Heart right ventricle (tissue), 16 donors: ENCODE measurements around the gene PIAS2. TPM values are rescaled to one million over a fixed set of nuclear protein-coding genes. Genes with fewer than 3 reads are reported as not detected.
"Not testable (repeated sequence)": the region's sequence is repeated elsewhere in the genome, so short reads cannot be mapped to it uniquely, and the experiment has no call there.

Experiments
- ATAC-seq, 8 donors: fragments of 200-7000 bp; cut with Tn5 transposase; one replicate each; pipeline ENCODE4 v1.9.1; 2020; ENCODE audit warnings: mild to moderate bottlenecking in 8 of 8, moderate library complexity in 8 of 8, moderate number of reproducible peaks in 1 of 8
- DNase-seq, 2 donors: peaks; one replicate each; pipeline ENCODE4 v3.0.0-alpha.2; 2020
- H3K27ac ChIP-seq, 10 donors: fragments of 200-600 bp; sonication (generic) in 2 of 10; one replicate each; pipeline versions ENCODE4 v1.5.0 to v1.8.0; 2020 to 2022; ENCODE audit warnings: mild to moderate bottlenecking in 3 of 10
- H3K27me3 ChIP-seq, 7 donors: fragments of 200-600 bp; one replicate each; pipeline ENCODE4 v1.8.0; 2021 to 2022; ENCODE audit warnings: mild to moderate bottlenecking in 2 of 7
- H3K36me3 ChIP-seq, 9 donors: fragments of 200-600 bp; sonication (generic) in 1 of 9; one replicate each; pipeline versions ENCODE4 v1.5.0 to v1.8.0; 2020 to 2022; ENCODE audit warnings: mild to moderate bottlenecking in 2 of 9
- H3K4me1 ChIP-seq, 9 donors: fragments of 200-600 bp; sonication (generic) in 1 of 9; one replicate each; pipeline versions ENCODE4 v1.5.0 to v1.8.0; 2020 to 2022; ENCODE audit warnings: mild to moderate bottlenecking in 4 of 9
- H3K4me3 ChIP-seq, 10 donors: fragments of 200-600 bp; sonication (generic) in 2 of 10; one replicate each; pipeline versions ENCODE4 v1.5.0 to v1.8.0; 2020 to 2022; ENCODE audit warnings: mild to moderate bottlenecking in 7 of 10, moderate library complexity in 2 of 10
- H3K9me3 ChIP-seq, 11 donors: fragments of 200-600 bp in 10 of 11; sonication (generic) in 2 of 11; one replicate each; pipeline versions ENCODE4 v1.5.0 to v1.8.0; 2013 to 2022; ENCODE audit warnings: mild to moderate bottlenecking in 2 of 11, control low read depth in 1 of 11, moderate library complexity in 1 of 11
- CTCF ChIP-seq, 9 donors: fragments of 200-600 bp; sonication (generic) in 2 of 9; IDR thresholded peaks; one replicate each; pipeline versions ENCODE4 v1.5.0 to v1.8.0; 2021 to 2022; ENCODE audit warnings: antibody characterized with exemption in 9 of 9, mild to moderate bottlenecking in 5 of 9, moderate library complexity in 1 of 9
- WGBS, 2 donors: extraction: QIAGEN DNeasy Blood & Tissue Kit; methylation state at CpG; one replicate each; pipeline ENCODE4 v1.1.7; 2013; ENCODE audit warnings: inconsistent platforms in 1 of 2; 5-methylcytosine and 5-hydroxymethylcytosine counted together
- intact Hi-C, 10 donors: fragments of 100-400 bp; cut with DNase I; formaldehyde crosslinking; loops; one replicate each; pipeline versions ENCODE4 v1.11.1 to v1.14.2; 2022
- polyA plus RNA-seq, 2 donors: library from polyadenylated mRNA; stranded (reverse); fragments of 200-250 nt; gene quantifications; one replicate each; pipeline ENCODE4 v1.2.3, GENCODE V29; 2013
- total RNA-seq, 10 donors: library from RNA; stranded (reverse); fragmentation: NEBNext Ultra II Directional in 3 of 10; extraction: Animal tissue kit (Norgen Biotek cat#: 25700) in 3 of 10; gene quantifications; one replicate each; pipeline versions ENCODE4 v1.2.1 to v1.2.4, GENCODE V29; 2021 to 2023
- donor health status: Arrhythmogenic right ventricular cardiomyopathy.
- donor health status: ischemic (EF 13 %, LVEDD 7.1; RV severe dilation, severe dysfunction).
- donor health status: healthy with polysubstance abuse.
- donor health status: DM: no; HTN: yes; CAD: no.
- donor health status: DM: no; HTN: no; CAD: no.
- donor health status: ischemic (EF 25% LVEDD 6.9; RV normal size, moderate dysfunction).
- donor health status: ischemic (EF 25% LVEDD 5.7; RV mildly dilated, moderate dysfunction).
- donor health status: healthy.
- donor health status: DM: yes; HTN: yes; CAD: no.
- donor health status: Ischemic cardiomyopathy.
- donor health status: ischemic (EF 35%, LVEDD 5.7; RV mildly dilated, moderate dysfunction).
- donor health status: nonischemic (EF 11% LVEDD 7.7; RV severe dilation, severe dysfunction).
- donor health status: DM: yes; HTN: yes; CAD: no.
- donor health status: PGD.
- donor health status: ischemic (EF 29% LVEDD 5.4; RV normal size, mild dysfunction).
- donor health status: nonischemic (EF 23%, LVEDD 6.1; RV moderate dilation, normal function).

The PIAS2 gene
- total and polyA plus RNA-seq, 12 donors, result 3.4 to 39.2 (median 32.8) TPM

GRCh38 chr18:46843372-46843771 is 73.9 kb downstream of the PIAS2 start:
- Histone ChIP-seq H3K4me3 (no peak overlapping the region), H3K27ac (no peak overlapping the region), H3K4me1 (peaks cover 0 to 3% (median 0%) of the 10 kb centered on the region in 9 donors), H3K9me3 (no peaks in the 10 kb centered on the region), H3K36me3 (peaks cover 0 to 25% (median 0%) of the 10 kb centered on the region in 9 donors), H3K27me3 (no peaks in the 10 kb centered on the region)
- intact Hi-C loops, result no loop called here
- no peak for TF ChIP-seq CTCF (IDR thresholded peaks at IDR 0.05)
- 96 to 98% methylated on average over 1 of the region's 1 CpG for WGBS, 2 donors
- DNase-seq (no peak), ATAC-seq (no peak)

GRCh38 chr18:46842583-46842982 is 74.7 kb downstream of the PIAS2 start:
- H3K4me1 ChIP-seq, result peaks cover 0 to 3% (median 0%) of the 10 kb centered on the region in 9 donors
- H3K9me3 ChIP-seq, result no peaks in the 10 kb centered on the region
- no peak overlapping the region for H3K4me3 ChIP-seq
- DNase-seq, result no peak
- H3K27ac ChIP-seq, result no peak overlapping the region
- TF ChIP-seq CTCF (IDR thresholded peaks at IDR 0.05), result no peak
- peaks cover 0 to 31% (median 0%) of the 10 kb centered on the region in 9 donors for H3K36me3 ChIP-seq
- ATAC-seq, result no peak
- WGBS, 2 donors, result 94 to 97% methylated on average over 5 of the region's 5 CpGs
- intact Hi-C loops, result no loop called here
- H3K27me3 ChIP-seq, result no peaks in the 10 kb centered on the region

GRCh38 chr18:46833899-46834298 is 83.4 kb downstream of the PIAS2 start:
- Histone ChIP-seq H3K36me3 (peaks cover 0 to 68% (median 3%) of the 10 kb centered on the region in 9 donors), H3K27me3 (no peaks in the 10 kb centered on the region), H3K27ac (no peak overlapping the region), H3K4me3 (no peak overlapping the region), H3K4me1 (no peaks in the 10 kb centered on the region), H3K9me3 (no peaks in the 10 kb centered on the region)
- WGBS, 2 donors, result 97 to 98% methylated on average over 1 of the region's 1 CpG
- ATAC-seq (no peak), DNase-seq (no peak)
- intact Hi-C loops, result no loop called here
- TF ChIP-seq CTCF (IDR thresholded peaks at IDR 0.05), result no peak

- H3K9me3 ChIP-seq, result no peaks in the 10 kb centered on the region
- ATAC-seq (no peak), DNase-seq (no peak)
- H3K36me3 ChIP-seq, result peaks cover 0 to 78% (median 3%) of the 10 kb centered on the region in 9 donors
- whole genome bisulfite sequencing, 2 donors, result 88 to 99% methylated on average over 2 of the region's 2 CpGs
- H3K27ac ChIP-seq, result no peak overlapping the region
- intact Hi-C loops, result no loop called here
- no peak for TF ChIP-seq CTCF (IDR thresholded peaks at IDR 0.05)
- H3K27me3 ChIP-seq, result no peaks in the 10 kb centered on the region
- no peak overlapping the region for H3K4me3 ChIP-seq
- H3K4me1 ChIP-seq, result no peaks in the 10 kb centered on the region
Observed at GRCh38 chr18:46832849-46833248, 84.5 kb downstream of the PIAS2 start.

- intact Hi-C loops, DNase-seq, H3K27me3 ChIP-seq, ATAC-seq, H3K9me3 ChIP-seq, H3K27ac ChIP-seq, H3K4me3 ChIP-seq, H3K4me1 ChIP-seq: not testable (repeated sequence)
- peaks cover 0 to 81% (median 5%) of the 10 kb centered on the region in 9 donors for H3K36me3 ChIP-seq
- 96 to 97% methylated on average over 5 of the region's 5 CpGs for WGBS, 2 donors
Observed at GRCh38 chr18:46832422-46832821, 84.9 kb downstream of the PIAS2 start.
